ENCODE results near the gene ADK. TPM values are rescaled to one million over a fixed set of nuclear protein-coding genes. Genes with fewer than 3 reads are reported as not detected.
A peak's percentile ranks its signal among the peaks of the same experiment; 100 is the strongest.

The ADK gene
- total and polyA plus RNA-seq, 2 of the 13 experiments (the other 11 are each of a cell fraction or from before 2014, with no cell fraction given) = 48.6 to 79.1 TPM

- peaks cover 10% of the 10 kb centered on the region; the same call in 1 of the 2 replicates for H4K20me1 ChIP-seq (ENCODE audit: insufficient read depth, low read length)
- no peaks in the 10 kb centered on the region for H3K36me3 ChIP-seq (replicated peaks in 1 of 2; ENCODE audit: control insufficient read depth in 1 of 2, insufficient read depth in 2 of 2, low read length in 2 of 2)
- intact Hi-C loops (cut with micrococcal nuclease; ENCODE audit: unreplicated experiment) (no loop called here), in situ Hi-C loops (cut with HindIII; ENCODE audit: extremely low pct_ligation_motif_present, low pct_unique_long_range_greater_than_20kb) (no loop called here)
- WGBS (ENCODE audit: low lambda C conversion rate) = 6% methylated on average over 3 of the region's 3 CpGs
- TSS peak; percentile 2 for BruUV-seq (replicated peaks)
- ChIA-PET POLR2A (interaction anchor here (1.2 kb wide), 1 partner anchor 13 kb away, joined by 13 read pairs; no protein-coding TSS in a partner anchor), CTCF (ENCODE audit: low intra/inter-chr PET ratio, low total read pairs) (no interaction called here)
- DNase-seq (ENCODE audit: low spot score) = peak; percentile 69
- peaks cover 55% of the 10 kb centered on the region for H3K4me1 ChIP-seq (ENCODE audit: insufficient read depth, low read length)
- peak overlapping the region; percentile 70 for H3K4me2 ChIP-seq (ENCODE audit: low read depth, low read length)
- peak overlapping the region; percentile 68 for H3K27ac ChIP-seq (ENCODE audit: extremely low read length, insufficient read depth, low read length)
- H3K4me3 ChIP-seq (replicated peaks in 1 of 3; ENCODE audit: insufficient read depth in 1 of 3, low read depth in 2 of 3, low read length in 3 of 3) = peak overlapping the region in 2 of 3 experiments; percentile 20 to 41; a peak in 4 of 6 replicates
- peak overlapping the region; percentile 51; the same call in 1 of the 2 replicates for H3K9ac ChIP-seq (ENCODE audit: insufficient read depth, low read depth, low read length)
- ATAC-seq = peak; percentile 91
- FAIRE-seq = peak; percentile 73
- peaks cover 92% of the 10 kb centered on the region for H3K79me2 ChIP-seq (ENCODE audit: insufficient read depth, low read length)
- no peak overlapping the region for H2AFZ ChIP-seq (ENCODE audit: low read length)
- H3K27me3 ChIP-seq (ENCODE audit: control insufficient read depth in 1 of 2, insufficient read depth in 2 of 2, low read length in 2 of 2) = no peaks in the 10 kb centered on the region
- H3K9me3 ChIP-seq (ENCODE audit: low read length) = no peaks in the 10 kb centered on the region
- TF ChIP-seq ZBTB43 (CRISPR knock-in tag; conservative IDR thresholded peaks at IDR 0.05) (0 out of 2 replicates have a peak, but pooled peaks have one; percentile 19), GTF2F1 (IDR thresholded peaks at IDR 0.05; ENCODE audit: low read length) (no peak), RARG (CRISPR knock-in tag; IDR thresholded peaks at IDR 0.05; ENCODE audit: low read depth) (no peak), ZNF652 (CRISPR knock-in tag; IDR thresholded peaks at IDR 0.05; ENCODE audit: borderline replicate concordance, low read depth) (no peak), FOSL2 (CRISPR knock-in tag; IDR thresholded peaks at IDR 0.05) (peak; percentile 41; the same call in 1 of the 2 replicates), ZNF577 (CRISPR knock-in tag; IDR thresholded peaks at IDR 0.05; ENCODE audit: borderline replicate concordance, low read depth) (no peak), ZFYVE20 (CRISPR knock-in tag; IDR thresholded peaks at IDR 0.05; ENCODE audit: borderline replicate concordance, low read depth) (no peak), IKZF5 (CRISPR knock-in tag; IDR thresholded peaks at IDR 0.05) (0 out of 2 replicates have a peak, but pooled peaks have one; percentile 27), KMT2A (CRISPR knock-in tag; IDR thresholded peaks at IDR 0.05) (peak; percentile 77; the same call in 1 of the 2 replicates), TEAD3 (CRISPR knock-in tag; optimal IDR thresholded peaks at IDR 0.05; ENCODE audit: borderline replicate concordance) (peak; percentile 47), ASH2L (IDR thresholded peaks at IDR 0.05; ENCODE audit: insufficient read length, low read depth, low read length) (peak; percentile 49), HOMEZ (CRISPR knock-in tag; IDR thresholded peaks at IDR 0.05; ENCODE audit: low read depth) (0 out of 2 replicates have a peak, but pooled peaks have one; percentile 19), PCBP2 (optimal IDR thresholded peaks at IDR 0.05; ENCODE audit: low read depth, low read length, poor library complexity, severe bottlenecking) (no peak), SIN3B (IDR thresholded peaks at IDR 0.05; ENCODE audit: low read length) (no peak), PBX3 (CRISPR knock-in tag; IDR thresholded peaks at IDR 0.05; ENCODE audit: borderline replicate concordance) (no peak), ETV5 (CRISPR knock-in tag; IDR thresholded peaks at IDR 0.05; ENCODE audit: borderline replicate concordance) (peak; percentile 43; the same call in 1 of the 2 replicates), SAP130 (CRISPR knock-in tag; IDR thresholded peaks at IDR 0.05; ENCODE audit: low read depth) (peak; percentile 43)
- TF ChIP-seq, protein P1, sequence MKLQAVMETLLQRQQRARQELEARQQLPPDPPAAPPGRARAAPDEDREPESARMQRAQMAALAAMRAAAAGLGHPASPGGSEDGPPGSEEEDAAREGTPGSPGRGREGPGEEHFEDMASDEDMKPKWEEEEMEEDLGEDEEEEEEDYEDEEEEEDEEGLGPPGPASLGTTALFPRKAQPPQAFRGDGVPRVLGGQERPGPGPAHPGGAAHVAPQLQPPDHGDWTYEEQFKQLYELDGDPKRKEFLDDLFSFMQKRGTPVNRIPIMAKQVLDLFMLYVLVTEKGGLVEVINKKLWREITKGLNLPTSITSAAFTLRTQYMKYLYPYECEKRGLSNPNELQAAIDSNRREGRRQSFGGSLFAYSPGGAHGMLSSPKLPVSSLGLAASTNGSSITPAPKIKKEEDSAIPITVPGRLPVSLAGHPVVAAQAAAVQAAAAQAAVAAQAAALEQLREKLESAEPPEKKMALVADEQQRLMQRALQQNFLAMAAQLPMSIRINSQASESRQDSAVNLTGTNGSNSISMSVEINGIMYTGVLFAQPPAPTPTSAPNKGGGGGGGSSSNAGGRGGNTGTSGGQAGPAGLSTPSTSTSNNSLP (IDR thresholded peaks at IDR 0.05; ENCODE audit: low read depth, low read length) = peak; percentile 47; the same call in 1 of the 2 replicates
These were observed 39.0 kb downstream of the ADK start for GRCh38 chr10:74189999-74190421.
